Suprapubic skin (tissue), 3 donors: Measurements from ENCODE around the gene NXPH3.

Experiments used
- CTCF ChIP-seq, 2 donors: fragments of 200-600 bp in 1 of 2; fragments of 450-650 bp in 1 of 2; sonication (generic) in 1 of 2; IDR thresholded peaks; one replicate each; pipeline ENCODE4 v1.5.1; 2016 to 2019; ENCODE audit warnings: antibody characterized with exemption in 2 of 2, mild to moderate bottlenecking in 1 of 2, moderate library complexity in 1 of 2
- EP300 ChIP-seq: sonication (generic); formaldehyde crosslinking; IDR thresholded peaks from one replicate; pipeline ENCODE4 v1.6.1; 2017; ENCODE audit warnings: antibody characterized with exemption
- POLR2A ChIP-seq, 2 donors: fragments of 450-650 bp; IDR thresholded peaks; one replicate each; pipeline ENCODE4 v1.6.1; 2017; ENCODE audit warnings: antibody characterized with exemption in 2 of 2, mild to moderate bottlenecking in 2 of 2, moderate library complexity in 2 of 2

GRCh38 chr17:49565948-49566491, 9.7 kb upstream of the NXPH3 start:
- TF ChIP-seq EP300 (peak; percentile 89), CTCF (IDR thresholded peaks at IDR 0.05) (no peak), POLR2A (IDR thresholded peaks at IDR 0.05) (no peak)
